Measurements from ENCODE around the gene SIRT5.

Gene SIRT5

DNA sequence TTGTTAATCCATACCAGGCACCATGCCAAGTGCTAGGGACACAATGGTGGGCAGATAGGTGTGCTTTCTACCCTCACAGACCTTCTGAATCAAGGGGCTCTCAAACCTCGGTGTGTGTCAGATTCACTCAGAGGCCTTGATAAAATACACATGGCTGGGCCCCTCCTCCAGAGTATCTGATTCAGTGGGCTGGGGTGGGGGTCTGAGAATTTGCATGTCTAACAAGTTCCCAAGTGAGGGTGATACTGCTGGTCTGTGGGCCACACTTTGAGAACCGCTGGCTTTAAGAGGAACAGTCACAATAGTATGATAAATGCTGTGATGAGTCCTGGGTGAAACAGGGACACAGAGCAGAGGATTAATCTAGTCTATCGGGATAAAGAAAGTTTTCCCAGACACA lies 35.8 kb upstream of the SIRT5 start:
- no peak for DNase-seq (ENCODE audit: low read depth)
- TF ChIP-seq, protein P1, sequence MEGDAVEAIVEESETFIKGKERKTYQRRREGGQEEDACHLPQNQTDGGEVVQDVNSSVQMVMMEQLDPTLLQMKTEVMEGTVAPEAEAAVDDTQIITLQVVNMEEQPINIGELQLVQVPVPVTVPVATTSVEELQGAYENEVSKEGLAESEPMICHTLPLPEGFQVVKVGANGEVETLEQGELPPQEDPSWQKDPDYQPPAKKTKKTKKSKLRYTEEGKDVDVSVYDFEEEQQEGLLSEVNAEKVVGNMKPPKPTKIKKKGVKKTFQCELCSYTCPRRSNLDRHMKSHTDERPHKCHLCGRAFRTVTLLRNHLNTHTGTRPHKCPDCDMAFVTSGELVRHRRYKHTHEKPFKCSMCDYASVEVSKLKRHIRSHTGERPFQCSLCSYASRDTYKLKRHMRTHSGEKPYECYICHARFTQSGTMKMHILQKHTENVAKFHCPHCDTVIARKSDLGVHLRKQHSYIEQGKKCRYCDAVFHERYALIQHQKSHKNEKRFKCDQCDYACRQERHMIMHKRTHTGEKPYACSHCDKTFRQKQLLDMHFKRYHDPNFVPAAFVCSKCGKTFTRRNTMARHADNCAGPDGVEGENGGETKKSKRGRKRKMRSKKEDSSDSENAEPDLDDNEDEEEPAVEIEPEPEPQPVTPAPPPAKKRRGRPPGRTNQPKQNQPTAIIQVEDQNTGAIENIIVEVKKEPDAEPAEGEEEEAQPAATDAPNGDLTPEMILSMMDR (IDR thresholded peaks at IDR 0.05; ENCODE audit: low read length, missing control alignments) = no peak
- no peak overlapping the region for H3K4me3 ChIP-seq (replicated peaks; ENCODE audit: low read depth, low read length)

DNA sequence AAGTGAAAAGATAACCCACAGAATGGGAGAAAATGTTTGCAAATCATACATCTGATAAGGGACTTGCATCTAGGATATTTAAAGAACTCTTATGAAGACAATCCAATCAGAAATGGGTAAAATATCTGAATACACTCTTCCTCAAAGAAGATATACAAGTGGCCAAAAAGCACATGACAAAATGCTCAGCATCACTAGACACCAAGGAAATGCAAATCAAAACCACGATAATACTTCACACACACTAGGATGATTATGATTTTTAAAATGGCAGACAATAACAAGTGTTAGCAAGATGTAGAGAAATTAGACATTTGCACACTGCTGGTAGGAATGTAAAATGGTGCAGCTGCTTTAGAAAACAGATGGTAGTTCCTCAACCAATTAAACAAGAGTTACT lies 34.8 kb upstream of the SIRT5 start:
- no peak overlapping the region for H3K4me3 ChIP-seq (replicated peaks; ENCODE audit: low read depth, low read length)
- TF ChIP-seq, protein P1 (IDR thresholded peaks at IDR 0.05; ENCODE audit: low read length, missing control alignments) = no peak
- DNase-seq (ENCODE audit: low read depth) = no peak

GRCh38 chr6:13541496-13541895 lies 32.9 kb upstream of the SIRT5 start:
- no peak for DNase-seq (ENCODE audit: low read depth)
- TF ChIP-seq, protein P1 (IDR thresholded peaks at IDR 0.05; ENCODE audit: low read length, missing control alignments) = no peak
- no peak overlapping the region for H3K4me3 ChIP-seq (replicated peaks; ENCODE audit: low read depth, low read length)

- no peak overlapping the region for H3K4me3 ChIP-seq (replicated peaks; ENCODE audit: low read depth, low read length)
- no peak for DNase-seq (ENCODE audit: low read depth)
- TF ChIP-seq, protein P1 (IDR thresholded peaks at IDR 0.05; ENCODE audit: low read length, missing control alignments) = no peak
These were observed 29.8 kb upstream of the SIRT5 start for GRCh38 chr6:13544454-13545186.

DNA sequence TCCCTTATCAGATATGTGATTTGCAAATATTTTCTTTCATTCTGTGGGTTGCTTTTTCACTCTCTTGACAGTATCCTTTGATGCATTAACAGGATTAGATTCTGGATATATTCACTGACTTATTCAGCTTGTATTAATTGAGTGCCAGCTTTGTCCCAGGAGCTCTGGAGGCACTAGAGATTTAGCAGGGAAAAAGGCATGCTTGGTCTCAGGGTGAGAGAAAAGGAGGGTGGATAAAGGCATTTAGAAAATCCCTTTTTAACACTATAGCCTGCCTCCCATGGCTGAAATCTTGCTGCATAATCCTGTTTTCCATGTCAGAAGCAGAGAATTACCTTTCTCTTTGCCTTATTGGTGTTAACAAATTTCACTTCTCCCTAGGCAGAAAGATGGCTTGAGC lies 28.5 kb upstream of the SIRT5 start:
- no peak overlapping the region for H3K4me3 ChIP-seq (replicated peaks; ENCODE audit: low read depth, low read length)
- TF ChIP-seq, protein P1 (IDR thresholded peaks at IDR 0.05; ENCODE audit: low read length, missing control alignments) = no peak

GRCh38 chr6:13548500-13549210 lies 25.7 kb upstream of the SIRT5 start:
- no peak overlapping the region for H3K4me3 ChIP-seq (replicated peaks; ENCODE audit: low read depth, low read length)
- TF ChIP-seq, protein P1 (IDR thresholded peaks at IDR 0.05; ENCODE audit: low read length, missing control alignments) = no peak
- no peak for DNase-seq (ENCODE audit: low read depth)

More for the DNA sequence above, 28.5 kb upstream of the SIRT5 start:
- DNase-seq (ENCODE audit: low read depth) = no peak
